ENCODE measurements around the gene ARHGEF17. TPM values are rescaled to one million over a fixed set of nuclear protein-coding genes. Genes with fewer than 3 reads are reported as not detected.
A peak's percentile ranks its signal among the peaks of the same experiment; 100 is the strongest.

ARHGEF17 gene
- total RNA-seq, 1 experiment from 2014 or later, result 19.9 TPM

- in situ Hi-C loops (cut with HindIII; ENCODE audit: low sequenced_read_pairs), result no loop called here
- DNase-seq (ENCODE audit: low spot score), result peak; percentile 44
Measured at GRCh38 chr11:73288873-73289707, 19.0 kb upstream of the ARHGEF17 start.

- in situ Hi-C loops (cut with HindIII; ENCODE audit: low sequenced_read_pairs), result no loop called here
- no peak for DNase-seq (ENCODE audit: low spot score)
Measured at GRCh38 chr11:73290536-73290935, 17.5 kb upstream of the ARHGEF17 start.

- no peak for DNase-seq (ENCODE audit: low spot score)
- in situ Hi-C loops (cut with HindIII; ENCODE audit: low sequenced_read_pairs), result no loop called here
Measured at GRCh38 chr11:73291196-73291595, 16.9 kb upstream of the ARHGEF17 start.

GRCh38 chr11:73291781-73292524, 16.1 kb upstream of the ARHGEF17 start:
- no peak for DNase-seq (ENCODE audit: low spot score)
- in situ Hi-C loops (cut with HindIII; ENCODE audit: low sequenced_read_pairs), result no loop called here

GRCh38 chr11:73292525-73292894, 15.6 kb upstream of the ARHGEF17 start:
- in situ Hi-C loops (cut with HindIII; ENCODE audit: low sequenced_read_pairs), result no loop called here
- DNase-seq (ENCODE audit: low spot score), result no peak

GRCh38 chr11:73293356-73293936, 14.6 kb upstream of the ARHGEF17 start:
- DNase-seq (ENCODE audit: low spot score), result no peak
- in situ Hi-C loops (cut with HindIII; ENCODE audit: low sequenced_read_pairs), result no loop called here

GRCh38 chr11:73294604-73295003, 13.5 kb upstream of the ARHGEF17 start:
- in situ Hi-C loops (cut with HindIII; ENCODE audit: low sequenced_read_pairs), result no loop called here
- DNase-seq (ENCODE audit: low spot score), result no peak

GRCh38 chr11:73295241-73295995, 12.7 kb upstream of the ARHGEF17 start:
- in situ Hi-C loops (cut with HindIII; ENCODE audit: low sequenced_read_pairs), result no loop called here
- peak; percentile 35 for DNase-seq (ENCODE audit: low spot score)

GRCh38 chr11:73295996-73296318, 12.1 kb upstream of the ARHGEF17 start:
- DNase-seq (ENCODE audit: low spot score), result no peak
- in situ Hi-C loops (cut with HindIII; ENCODE audit: low sequenced_read_pairs), result no loop called here

- DNase-seq (ENCODE audit: low spot score), result no peak
- in situ Hi-C loops (cut with HindIII; ENCODE audit: low sequenced_read_pairs), result no loop called here
Measured at GRCh38 chr11:73296501-73297230, 11.4 kb upstream of the ARHGEF17 start.

GRCh38 chr11:73297231-73297590, 10.9 kb upstream of the ARHGEF17 start:
- in situ Hi-C loops (cut with HindIII; ENCODE audit: low sequenced_read_pairs), result no loop called here
- DNase-seq (ENCODE audit: low spot score), result no peak

GRCh38 chr11:73297702-73298101, 10.4 kb upstream of the ARHGEF17 start:
- in situ Hi-C loops (cut with HindIII; ENCODE audit: low sequenced_read_pairs), result no loop called here
- DNase-seq (ENCODE audit: low spot score), result no peak

GRCh38 chr11:73298233-73298632, 9.8 kb upstream of the ARHGEF17 start:
- DNase-seq (ENCODE audit: low spot score), result no peak
- in situ Hi-C loops (cut with HindIII; ENCODE audit: low sequenced_read_pairs), result no loop called here

GRCh38 chr11:73299751-73300150, 8.3 kb upstream of the ARHGEF17 start:
- DNase-seq (ENCODE audit: low spot score), result no peak
- in situ Hi-C loops (cut with HindIII; ENCODE audit: low sequenced_read_pairs), result no loop called here

GRCh38 chr11:73306069-73306841, 1.8 kb upstream of the ARHGEF17 start:
- no peak for DNase-seq (ENCODE audit: low spot score)
- in situ Hi-C loops (cut with HindIII; ENCODE audit: low sequenced_read_pairs), result no loop called here

GRCh38 chr11:73306977-73307322, 1.1 kb upstream of the ARHGEF17 start:
- in situ Hi-C loops (cut with HindIII; ENCODE audit: low sequenced_read_pairs), result no loop called here
- DNase-seq (ENCODE audit: low spot score), result no peak

GRCh38 chr11:73307323-73308002, 613 bp upstream of the ARHGEF17 start:
- in situ Hi-C loops (cut with HindIII; ENCODE audit: low sequenced_read_pairs), result no loop called here
- DNase-seq (ENCODE audit: low spot score), result peak; percentile 88
